ENCODE results near the gene NPHP4.
A peak's percentile ranks its signal among the peaks of the same experiment; 100 is the strongest.

The NPHP4 gene

DNA sequence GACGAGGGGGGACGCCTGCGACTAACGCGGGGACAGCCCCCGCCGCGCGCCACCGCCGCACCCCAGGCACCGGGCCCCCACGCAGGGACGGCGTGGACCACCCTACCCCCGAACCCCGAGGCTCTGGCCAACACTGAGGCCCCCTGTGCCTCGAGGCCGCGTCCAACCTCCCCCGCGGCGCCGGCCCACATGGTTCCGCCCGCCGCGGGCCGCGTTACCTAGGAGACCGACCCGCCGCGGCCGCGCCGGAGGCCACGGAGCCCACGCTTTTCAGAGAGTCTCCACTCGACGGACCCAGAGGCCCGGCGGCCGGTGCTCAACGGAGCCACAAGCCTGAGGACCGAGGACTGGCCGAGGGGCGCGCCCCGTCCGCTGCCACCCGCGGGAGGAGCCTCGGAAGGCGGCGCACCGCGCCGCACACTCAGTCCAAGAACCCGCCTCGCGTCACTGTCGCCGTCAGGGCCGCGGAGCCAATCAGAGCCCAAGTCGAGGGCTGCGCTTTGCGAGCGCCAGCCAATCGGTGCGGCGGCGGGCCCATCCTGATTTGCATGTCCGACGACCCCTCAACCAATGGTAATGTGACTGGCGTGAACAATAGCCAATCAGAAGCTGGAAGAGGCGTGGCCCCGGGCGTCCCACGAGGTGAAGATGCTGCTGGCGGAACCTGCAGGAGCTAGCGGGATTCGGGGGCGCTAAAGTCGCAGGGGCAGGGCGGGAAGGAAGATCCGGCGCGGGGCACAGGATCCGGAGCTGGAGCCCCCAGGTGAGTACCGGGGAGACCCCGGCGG is at the start of gene NPHP4:
NPHP4 (minus strand) TSS at position 400 of the 788 bp plus-strand sequence. CDS start 6,136 bp downstream, outside the sequence.
- peak; percentile 99 for DNase-seq (ENCODE audit: low read depth)

DNA sequence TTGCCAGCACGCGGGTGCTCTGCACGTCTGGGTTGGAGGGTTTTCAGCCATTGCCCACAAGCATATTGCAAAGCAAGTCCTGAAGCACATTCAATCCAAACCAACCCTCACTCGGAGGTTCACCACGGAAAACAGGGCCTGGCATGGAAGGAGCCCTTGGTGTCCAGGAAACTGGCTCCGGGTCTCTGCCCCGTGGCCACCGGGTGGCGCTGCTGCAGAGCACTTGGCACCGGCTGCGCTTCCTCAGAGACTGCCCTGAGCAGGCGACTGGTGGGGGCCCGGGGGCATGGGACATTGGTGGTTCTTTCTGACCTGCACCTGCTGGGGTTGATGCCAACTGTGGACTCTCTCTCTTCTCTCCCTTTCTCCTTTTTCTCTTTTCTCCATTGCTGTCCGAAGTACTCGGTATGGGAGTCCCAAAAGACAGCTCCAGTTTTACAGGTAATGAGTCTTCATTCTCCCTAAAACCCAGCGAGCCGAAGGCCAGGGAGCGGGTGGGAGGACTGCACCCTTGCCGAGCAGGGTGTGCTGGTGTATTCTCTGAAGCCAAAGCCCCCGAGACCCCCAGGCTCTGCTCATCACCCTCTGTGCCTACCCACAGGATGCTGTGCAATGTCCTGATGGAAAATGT is 49.3 kb upstream of the NPHP4 start:
- no peak for DNase-seq (ENCODE audit: low read depth)

DNA sequence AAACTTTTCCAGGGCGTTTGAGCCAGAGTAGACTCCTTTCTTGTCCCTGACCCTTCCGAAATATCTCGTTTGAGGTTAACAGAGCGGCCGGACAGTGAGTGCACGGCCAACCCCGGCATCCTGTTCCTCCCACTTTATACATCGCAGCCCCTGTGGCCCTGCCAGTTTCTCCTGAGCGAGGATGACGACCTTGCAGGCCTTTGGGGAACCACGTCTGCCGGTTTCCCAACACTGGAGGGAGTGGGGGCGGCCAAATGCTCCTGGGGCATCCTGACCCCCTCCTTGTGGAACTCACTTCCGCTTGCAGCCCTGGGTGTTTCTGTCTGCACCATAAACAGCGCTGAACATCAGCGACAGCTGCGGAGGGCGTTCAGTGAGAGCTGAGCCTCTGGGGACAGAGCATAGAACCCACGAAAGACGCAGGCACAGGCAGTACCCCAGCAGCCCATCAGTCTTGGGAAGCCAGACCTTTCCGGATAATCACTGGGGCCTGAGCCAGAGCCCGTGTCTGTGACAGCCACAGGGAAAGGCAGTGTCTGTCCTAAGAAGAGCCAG is 48.7 kb upstream of the NPHP4 start:
- no peak for DNase-seq (ENCODE audit: low read depth)

DNA sequence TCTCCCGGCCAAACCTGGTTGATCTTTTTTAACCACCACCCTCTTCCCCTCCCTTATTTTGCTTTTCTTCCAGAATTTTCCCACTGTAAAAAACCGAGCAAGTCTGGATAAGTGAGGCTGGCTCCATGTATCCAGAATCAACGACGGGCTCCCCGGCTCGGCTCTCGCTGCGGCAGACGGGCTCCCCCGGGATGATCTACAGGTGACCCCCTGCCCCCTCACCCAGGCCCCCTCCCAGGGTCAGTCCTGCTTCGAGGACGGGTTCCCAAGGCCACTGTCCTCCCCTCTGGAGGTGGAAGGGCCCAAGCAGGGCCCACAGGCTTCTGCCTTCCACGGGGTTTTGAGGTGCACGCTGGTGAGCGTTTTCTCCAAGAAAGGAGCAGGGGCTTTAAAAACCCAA is 48.2 kb upstream of the NPHP4 start:
- DNase-seq (ENCODE audit: low read depth) = no peak

DNA sequence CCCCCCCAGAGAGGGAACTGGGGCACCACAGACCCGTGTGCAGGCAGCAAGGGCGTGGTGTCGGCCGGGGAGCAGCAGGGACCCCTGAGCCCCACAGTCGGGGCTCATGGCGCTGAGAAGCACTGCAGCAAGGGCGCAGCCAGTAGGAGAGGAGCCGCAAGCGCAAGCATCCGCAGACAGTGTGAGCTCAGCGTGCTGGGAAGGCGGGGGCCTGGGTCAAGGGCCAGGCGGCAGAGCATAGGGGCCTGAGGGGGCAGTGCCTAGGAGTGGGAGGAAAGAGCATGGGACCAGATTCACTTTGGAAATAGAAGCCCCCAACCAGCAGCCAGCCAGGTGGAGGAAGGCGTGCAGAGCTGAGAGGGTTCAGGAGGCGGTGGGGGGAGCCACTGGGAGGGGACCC is 46.8 kb upstream of the NPHP4 start:
- DNase-seq (ENCODE audit: low read depth) = no peak

DNA sequence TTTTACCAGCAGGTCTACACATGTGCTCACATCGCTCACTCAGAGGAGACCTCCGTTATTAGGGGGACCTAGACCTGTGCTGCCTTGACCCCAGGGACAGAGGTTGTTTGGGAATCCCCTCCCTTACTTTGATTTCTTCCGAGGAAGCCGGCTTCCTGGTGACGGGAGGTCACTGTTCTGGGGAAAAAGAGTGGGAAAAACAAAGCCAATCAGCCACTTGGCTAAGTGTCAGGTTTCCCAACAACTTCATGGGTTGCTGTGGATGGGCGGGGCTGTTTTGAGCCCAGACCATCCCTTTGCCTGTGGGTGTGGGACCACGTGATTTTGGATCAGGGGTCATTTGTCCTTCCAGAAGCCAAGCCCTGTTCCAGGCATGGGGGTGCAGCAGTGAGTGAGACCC is 46.4 kb upstream of the NPHP4 start:
- no peak for DNase-seq (ENCODE audit: low read depth)

DNA sequence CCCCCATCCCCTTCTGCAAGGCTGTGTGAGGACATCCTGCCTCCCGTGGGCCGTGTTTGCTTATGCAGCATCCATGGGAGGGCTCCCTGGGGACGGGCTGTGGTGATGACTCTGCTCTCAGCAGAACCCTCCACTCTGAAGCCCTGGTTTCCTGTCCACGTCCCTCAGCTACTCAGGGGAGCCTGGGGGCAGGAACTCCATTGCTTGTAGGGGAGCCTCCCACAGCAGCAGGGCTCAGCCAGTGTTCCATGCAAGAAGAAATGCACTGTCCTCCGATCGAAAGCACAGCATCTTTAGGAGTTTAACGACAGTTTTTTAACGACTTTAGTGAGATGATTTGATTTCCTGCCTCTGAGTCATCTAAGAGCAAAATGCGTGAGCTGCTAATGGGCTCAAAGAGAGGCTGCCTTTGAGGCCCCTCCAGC is 45.1 kb upstream of the NPHP4 start:
- DNase-seq (ENCODE audit: low read depth) = no peak

DNA sequence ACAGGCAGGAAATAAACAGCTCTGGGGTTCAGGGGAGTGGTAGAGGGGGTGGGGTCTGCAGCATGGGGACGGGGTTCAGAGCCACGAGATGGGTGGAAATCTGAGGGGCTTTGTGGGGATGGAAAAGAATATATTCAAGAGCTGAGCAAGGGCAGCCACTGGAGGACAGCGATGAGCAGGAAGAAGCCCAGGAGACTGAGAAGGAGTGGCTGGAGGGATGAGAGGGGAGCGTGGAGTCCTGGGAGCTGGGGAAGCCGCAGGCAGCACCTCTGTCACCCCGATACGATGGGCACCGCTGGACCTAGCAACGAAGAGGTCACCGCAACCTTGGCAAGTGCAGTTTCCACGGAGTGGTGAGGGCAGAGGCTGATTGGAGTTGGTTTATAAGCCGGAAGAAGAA is 43.5 kb upstream of the NPHP4 start:
- no peak for DNase-seq (ENCODE audit: low read depth)

DNA sequence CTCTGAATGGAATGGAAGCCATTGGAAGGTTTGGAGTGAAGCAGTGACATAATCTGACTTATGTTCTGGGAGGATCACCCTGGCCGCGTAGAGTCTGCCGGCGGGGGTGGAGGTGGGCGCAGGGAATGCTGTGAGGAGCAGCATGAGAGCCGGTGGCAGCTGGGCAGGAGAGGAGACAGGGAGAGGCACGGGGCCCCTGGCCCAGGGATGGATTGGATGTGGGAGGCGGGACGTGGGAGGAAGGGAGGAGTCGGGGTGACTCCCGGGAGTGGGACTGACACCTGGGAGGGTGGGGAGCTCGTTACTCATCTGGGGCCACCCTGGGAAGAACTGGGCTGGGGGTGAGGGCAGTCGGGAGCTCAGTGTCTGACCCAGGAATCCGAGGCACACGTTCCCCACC is 43.1 kb upstream of the NPHP4 start:
- no peak for DNase-seq (ENCODE audit: low read depth)

DNA sequence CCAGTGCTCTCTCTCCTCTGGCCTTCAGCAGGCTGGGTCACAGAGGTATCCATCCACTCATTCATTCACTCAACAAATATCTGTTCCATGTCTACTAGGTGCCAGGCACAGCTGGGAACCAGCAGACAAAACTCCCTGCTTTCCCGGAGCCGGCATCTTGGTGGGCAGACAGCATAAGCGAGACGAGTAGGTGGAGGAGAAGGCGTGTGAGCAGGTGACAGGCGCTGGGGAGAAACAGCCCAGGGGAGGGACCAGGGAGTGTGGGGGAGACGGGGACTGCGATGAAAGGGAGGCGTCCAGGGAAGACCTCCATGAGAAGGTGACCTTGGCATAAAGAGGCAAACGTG is 42.5 kb upstream of the NPHP4 start:
- DNase-seq (ENCODE audit: low read depth) = no peak

DNA sequence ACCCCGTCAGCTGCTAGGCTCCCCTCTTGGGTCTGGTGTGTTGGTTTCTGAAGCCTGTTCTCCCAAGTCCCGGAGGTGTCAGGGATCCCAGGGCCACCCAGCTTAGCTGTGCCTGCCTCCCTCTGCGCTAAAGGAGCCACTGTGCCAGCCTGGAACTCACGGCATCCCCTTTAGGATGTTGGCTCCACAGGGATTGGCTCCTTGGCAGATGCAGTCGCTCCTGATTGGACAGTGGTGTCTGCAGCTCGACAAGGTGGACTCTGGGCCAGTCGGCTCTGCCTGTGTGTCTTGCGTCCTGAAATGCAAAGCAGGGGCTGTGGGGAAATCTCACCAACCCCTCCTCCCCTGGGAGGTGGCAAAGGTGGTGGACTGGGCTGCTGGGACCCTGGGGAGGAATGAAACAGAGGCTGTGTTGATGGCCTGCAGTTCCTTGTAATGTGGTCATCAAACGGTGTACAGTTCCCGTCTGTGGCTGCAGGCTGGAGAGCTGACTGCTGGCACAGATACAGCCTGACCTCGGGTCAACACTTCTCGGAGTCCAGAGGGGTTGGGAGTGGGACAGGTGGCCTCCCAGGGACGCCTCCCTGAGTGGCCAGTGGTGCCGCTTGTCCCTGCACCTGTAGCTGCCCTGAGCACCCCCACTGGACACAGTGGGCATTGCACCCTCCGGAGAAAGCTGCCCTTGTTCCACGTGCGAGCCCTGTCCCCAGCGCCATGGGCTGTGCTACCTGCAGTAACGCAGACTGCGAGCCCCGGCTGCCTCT is 41.9 kb upstream of the NPHP4 start:
- no peak for DNase-seq (ENCODE audit: low read depth)

DNA sequence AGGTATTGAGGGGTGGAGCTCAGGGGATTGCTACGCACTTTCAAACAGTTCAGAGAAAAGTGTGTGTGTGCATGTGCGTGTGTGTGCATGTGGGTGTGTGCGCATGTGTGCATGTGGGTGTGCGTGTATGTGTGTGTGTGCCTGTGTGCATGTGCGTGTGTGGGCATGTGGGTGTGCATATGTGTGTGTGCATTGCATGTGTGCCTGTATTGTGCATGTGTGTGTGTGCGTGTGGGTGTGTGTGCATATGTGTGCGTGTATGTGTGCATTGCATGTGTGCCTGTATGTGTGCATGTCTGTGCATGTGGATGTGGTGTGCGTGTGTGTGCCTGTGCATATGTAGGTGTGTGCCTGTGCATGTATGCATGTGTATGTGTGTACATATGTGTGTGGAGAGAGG is 40.9 kb upstream of the NPHP4 start:
- no peak for DNase-seq (ENCODE audit: low read depth)

DNA sequence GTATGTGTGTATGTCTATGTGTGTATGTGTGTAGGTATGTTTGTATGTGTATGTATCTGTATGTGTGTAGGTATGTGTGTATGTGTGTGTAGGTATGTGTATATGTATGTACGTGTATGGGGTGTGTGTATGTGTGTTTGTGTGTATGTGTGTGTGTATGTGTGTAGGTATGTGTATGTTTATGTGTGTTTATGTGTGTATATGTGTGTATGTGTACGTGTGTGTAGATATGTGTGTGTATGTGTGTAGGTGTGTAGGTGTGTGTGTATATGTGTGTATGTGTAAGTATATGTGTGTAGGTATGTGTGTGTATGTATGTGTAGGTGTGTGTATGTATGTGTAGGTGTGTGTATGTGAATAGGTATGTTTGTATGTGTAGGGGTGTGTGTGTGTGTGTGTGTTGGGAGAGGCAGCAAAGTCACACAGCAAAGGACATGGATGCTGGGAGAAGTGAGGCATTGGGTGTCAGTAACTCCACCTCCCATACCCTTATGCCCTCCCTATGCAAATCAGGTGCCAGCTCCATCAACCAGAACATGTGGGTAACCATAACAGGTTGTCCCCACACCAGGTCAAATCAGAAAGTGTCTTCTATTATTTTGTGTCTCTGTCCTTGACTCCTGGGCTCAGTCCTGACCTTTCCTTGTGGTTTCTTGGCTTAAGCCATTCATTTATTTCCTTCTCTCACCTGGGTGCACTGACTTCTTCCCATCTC is 38.5 kb upstream of the NPHP4 start:
- DNase-seq (ENCODE audit: low read depth) = no peak

DNA sequence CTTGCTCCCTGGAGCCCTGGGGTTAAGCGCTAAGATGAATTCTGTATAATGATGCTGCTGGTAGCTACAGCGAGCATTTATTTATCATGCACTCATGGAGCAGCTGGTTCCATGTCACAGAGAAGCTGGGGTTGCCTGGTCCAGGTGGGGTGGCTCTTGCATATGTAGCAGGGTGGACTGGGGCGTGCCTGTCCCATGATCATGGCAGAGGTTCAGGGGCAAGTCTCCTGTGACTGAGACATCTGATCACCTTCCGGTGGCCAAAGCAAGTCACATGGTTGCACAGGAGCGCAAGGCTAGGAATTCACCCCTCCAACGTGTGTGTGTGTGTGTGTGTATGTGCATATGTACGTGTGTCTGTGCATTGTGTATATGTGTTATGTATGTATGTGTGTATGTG is 37.9 kb upstream of the NPHP4 start:
- no peak for DNase-seq (ENCODE audit: low read depth)

DNA sequence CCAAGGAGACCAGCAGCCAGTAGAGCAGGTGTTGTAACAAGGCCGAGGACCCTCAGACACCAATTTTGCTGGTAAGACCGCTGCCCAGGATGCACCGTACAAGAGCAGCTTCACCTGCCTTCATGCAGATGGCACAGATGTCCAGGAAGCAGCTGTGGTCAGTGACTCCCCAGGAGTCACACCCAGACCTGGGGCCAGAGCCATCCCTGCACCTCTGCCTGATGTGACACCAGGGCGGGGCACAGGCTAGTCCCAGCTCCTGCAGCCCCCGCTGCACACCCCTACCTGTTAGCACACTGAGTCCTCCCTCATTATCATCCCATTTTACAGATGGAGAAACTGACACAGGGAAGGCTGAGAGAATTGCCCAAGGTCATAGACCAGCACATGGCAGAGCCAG is 37.1 kb upstream of the NPHP4 start:
- DNase-seq (ENCODE audit: low read depth) = no peak

DNA sequence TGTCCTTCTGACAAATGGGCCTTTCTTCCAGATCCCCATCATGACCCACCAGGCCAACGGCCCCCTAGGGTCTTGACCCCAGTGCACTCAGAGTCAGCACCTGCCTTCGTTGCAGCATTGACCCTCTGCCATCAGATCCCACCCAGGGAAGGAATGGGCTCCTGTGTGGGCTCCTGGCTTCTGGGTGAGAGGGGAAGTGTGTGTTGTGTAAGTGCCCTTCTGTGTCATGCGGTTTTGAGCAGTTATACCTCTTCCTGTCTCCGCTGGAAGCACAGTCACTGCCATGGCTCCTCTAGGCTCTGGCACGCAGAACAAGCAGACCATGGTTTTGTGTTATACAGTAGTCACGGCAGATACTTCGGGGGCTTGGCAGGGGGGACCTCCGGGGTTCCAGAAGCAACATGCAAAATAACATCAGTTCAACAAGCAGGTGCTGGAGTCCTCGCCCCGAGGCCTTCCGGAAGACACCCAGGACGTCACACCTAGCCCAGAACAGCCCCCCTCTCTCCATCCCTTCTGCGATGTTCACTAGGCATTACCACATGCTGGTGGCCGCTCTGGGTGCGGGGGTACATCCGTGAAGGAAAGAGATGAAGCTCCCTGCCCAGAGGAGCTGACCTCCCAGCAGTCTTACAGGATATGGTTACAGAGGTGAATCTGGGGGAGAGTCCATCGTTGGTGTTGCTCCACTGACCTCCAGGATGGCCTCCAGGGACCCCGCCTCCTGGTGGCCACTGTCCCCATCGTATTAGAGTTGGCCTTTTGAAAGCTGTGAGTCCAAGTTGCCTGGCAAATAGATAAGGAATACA is 36.0 kb upstream of the NPHP4 start:
- DNase-seq (ENCODE audit: low read depth) = peak; percentile 45

DNA sequence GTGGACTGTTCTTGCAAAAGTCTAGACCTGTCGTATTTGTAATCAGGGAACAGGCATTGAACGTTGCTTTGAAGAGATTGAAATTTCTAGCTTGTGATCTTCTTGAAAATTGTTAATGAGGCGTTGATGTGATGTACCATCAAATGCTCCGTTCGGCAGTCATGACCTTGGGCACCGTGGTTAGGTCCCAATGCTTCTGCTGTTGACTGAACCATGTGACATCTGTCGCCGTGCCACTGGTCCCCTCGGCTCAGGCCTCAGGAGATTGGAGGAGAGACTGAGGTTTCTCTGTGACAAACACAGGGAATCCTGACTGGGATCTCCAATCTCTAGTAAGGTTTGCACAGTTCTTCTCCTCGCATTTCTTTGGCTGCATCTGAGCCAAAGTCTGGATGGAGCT is 35.4 kb upstream of the NPHP4 start:
- no peak for DNase-seq (ENCODE audit: low read depth)

DNA sequence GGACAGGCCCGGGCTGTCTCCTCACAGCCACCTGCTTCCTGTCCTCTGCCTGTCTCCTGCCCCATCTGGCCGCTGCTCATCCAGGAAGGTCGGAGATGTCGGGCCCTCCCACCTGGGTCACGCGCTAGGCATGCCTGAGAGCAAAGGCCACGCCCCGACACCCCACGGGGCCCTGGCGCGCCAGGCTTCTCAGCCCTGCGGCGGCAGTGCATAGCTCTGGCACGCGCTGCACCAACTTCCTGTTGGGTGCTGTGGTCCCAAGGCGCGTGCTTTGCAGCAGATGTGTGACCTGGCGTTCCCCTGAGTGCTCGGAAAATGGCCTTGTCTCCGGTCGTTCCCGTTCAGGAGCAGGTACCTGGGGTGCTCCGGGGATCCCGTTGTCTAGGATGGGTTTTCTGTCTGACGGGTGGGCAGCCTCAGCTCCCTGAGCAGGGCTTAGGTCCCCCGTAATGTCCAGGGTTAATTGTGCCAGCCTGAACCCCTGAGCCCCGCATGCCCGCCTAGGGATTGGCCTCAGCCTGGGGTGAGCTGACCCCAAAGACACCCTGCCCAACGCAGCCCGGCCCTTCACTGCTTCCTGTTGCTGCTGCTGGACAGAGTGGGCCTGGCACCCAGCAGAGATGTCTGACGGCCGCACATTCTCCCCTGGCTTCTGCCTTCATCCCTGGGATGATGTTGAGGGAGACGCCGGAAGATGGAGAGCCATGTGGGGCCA is 34.0 kb upstream of the NPHP4 start:
- DNase-seq (ENCODE audit: low read depth) = peak; percentile 89

DNA sequence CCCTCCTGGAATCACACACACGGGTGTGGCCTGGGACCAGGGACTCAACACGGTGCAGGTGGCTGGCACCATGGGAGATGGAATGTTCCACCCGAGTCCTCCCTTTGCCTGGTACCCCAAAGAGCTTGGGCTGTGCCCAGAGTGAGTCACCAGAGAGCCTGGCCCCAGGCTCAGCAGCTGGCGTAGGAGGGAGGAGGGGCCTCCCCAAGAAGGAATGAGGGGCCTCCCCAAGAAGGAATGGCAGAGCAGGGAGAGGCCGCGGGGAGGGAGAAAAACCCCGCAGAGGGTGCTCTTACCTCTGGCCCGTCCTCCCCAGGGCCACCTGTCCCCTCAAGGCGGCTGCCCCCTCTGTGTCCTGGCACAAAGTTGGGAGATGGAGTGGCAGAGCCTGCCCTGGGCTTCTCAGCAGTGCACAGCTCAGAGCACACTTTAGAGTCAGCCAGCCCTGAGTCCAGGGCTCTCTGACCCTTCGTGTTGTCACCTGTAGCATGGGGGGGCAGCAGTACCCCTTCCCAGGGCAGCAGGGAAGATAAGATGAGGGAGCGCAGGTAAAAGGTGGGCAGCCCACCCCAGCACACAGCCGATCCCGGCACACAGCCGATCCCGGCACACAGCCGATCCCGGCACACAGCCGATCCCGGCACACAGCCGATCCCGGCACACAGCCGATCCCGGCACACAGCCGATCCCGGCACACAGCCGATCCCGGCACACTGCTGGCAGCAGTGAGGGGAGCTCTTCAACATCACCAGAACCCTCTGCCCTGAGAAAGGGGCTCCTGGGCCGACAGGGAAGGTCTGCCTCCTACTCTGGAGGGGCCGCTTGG is 33.3 kb upstream of the NPHP4 start:
- DNase-seq (ENCODE audit: low read depth) = no peak

DNA sequence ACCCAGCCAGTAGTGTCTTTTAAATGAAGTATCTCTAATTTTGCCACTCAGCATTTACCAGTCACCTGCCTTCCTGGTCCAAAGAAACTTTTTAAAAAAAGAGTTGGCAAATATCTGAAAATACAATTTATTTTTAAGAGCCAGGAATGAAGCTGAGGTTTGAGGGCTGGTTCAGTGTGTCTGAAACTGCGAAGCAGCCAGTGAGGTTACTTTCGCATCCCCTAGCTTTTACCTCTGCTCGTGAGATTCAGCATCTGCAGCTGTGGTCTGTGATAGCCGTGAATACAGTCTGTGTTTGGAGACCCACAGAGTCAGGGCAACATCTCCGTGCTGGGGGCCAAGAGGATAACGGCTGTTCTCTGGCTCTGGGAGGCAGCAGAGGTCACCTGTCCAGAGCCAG is 32.2 kb upstream of the NPHP4 start:
- DNase-seq (ENCODE audit: low read depth) = no peak

Data from stimulated activated CD4-positive, alpha-beta T cell treated with anti-CD3 and anti-CD28 coated beads, Interleukin-2, amount 100 ng/mL, for 4 hours (primary cell).